B cell (primary cell): ENCODE data around the gene ERBB4. TPM values are rescaled to one million over a fixed set of nuclear protein-coding genes. Genes with fewer than 3 reads are reported as not detected.

Source experiments
- ATAC-seq: fragments of 200-7000 bp; cut with Tn5 transposase; one replicate; pipeline ENCODE4 v1.10.0; 2021; ENCODE audit warnings: low read depth, mild to moderate bottlenecking, moderate number of reproducible peaks, moderate library complexity
- CTCF ChIA-PET: fragments of 350-600 bp; sonication (Branson Sonifier 250); formaldehyde crosslinking; loops from one replicate; lab custom pipeline; 2021; ENCODE audit warnings: antibody characterized with exemption, inconsistent platforms; lab: Charles Lee
- POLR2A ChIA-PET: fragments of 350-600 bp; sonication (Branson Sonifier 250); formaldehyde crosslinking; loops from one replicate; lab custom pipeline; 2021; ENCODE audit warnings: antibody characterized with exemption; lab: Charles Lee
- DNase-seq: peaks from one replicate; pipeline ENCODE4 v3.0.0; 2013
- H2AFZ ChIP-seq: 2 replicates; pipeline ENCODE4 v1.6.1; 2012; ENCODE audit warnings: mild to moderate bottlenecking, low read depth, low read length; ENCODE audit not compliant: insufficient read depth, poor library complexity, severe bottlenecking
- H3K27ac ChIP-seq, 2 donors: 1 replicate in 1 of 2; 2 replicates in 1 of 2; pipeline ENCODE4 v1.5.1; 2012 to 2013; ENCODE audit warnings: low read length in 2 of 2, mild to moderate bottlenecking in 2 of 2, moderate library complexity in 1 of 2
- H3K27me3 ChIP-seq, 4 experiments: fragments of 200-600 bp in 1 of 4; sonication (generic) in 1 of 4; replicated peaks in 1 of 4; 1 replicate in 2 of 4; 2 replicates in 2 of 4; pipeline versions ENCODE4 v1.6.1 to v1.7.0; 2013 to 2016; ENCODE audit warnings: low read length in 3 of 4, mild to moderate bottlenecking in 2 of 4, mixed read lengths in 1 of 4, moderate library complexity in 1 of 4; ENCODE audit not compliant: insufficient read depth in 4 of 4, control insufficient read depth in 3 of 4; ENCODE audit errors: control extremely low read depth in 1 of 4
- H3K36me3 ChIP-seq, 2 experiments: replicated peaks in 1 of 2; 1 replicate in 1 of 2; 2 replicates in 1 of 2; pipeline versions ENCODE4 v1.6.1 to v1.7.1; 2013; ENCODE audit warnings: low read length in 1 of 2; ENCODE audit not compliant: insufficient read depth in 2 of 2, control insufficient read depth in 1 of 2; ENCODE audit errors: control extremely low read depth in 1 of 2, extremely low read depth in 1 of 2
- H3K4me1 ChIP-seq, 2 donors: fragments of 200-600 bp in 1 of 2; sonication (generic) in 1 of 2; 1 replicate in 1 of 2; 2 replicates in 1 of 2; pipeline versions ENCODE4 v1.5.1 to v1.6.1; 2013 to 2017; ENCODE audit warnings: low read length in 2 of 2; ENCODE audit not compliant: control insufficient read depth in 2 of 2, insufficient read depth in 2 of 2
- H3K4me2 ChIP-seq: replicated peaks from 2 replicates; pipeline ENCODE3; 2012; ENCODE audit warnings: mild to moderate bottlenecking, low read depth, low read length; ENCODE audit not compliant: poor library complexity, severe bottlenecking
- H3K4me3 ChIP-seq, 5 experiments: fragments of 200-600 bp in 1 of 5; sonication (generic) in 1 of 5; 1 replicate in 3 of 5; 2 replicates in 2 of 5; pipeline versions ENCODE4 v1.5.1 to v1.7.0; 2011 to 2016; ENCODE audit warnings: low read length in 4 of 5, mild to moderate bottlenecking in 4 of 5, low read depth in 2 of 5, control low read depth in 1 of 5, moderate library complexity in 1 of 5; ENCODE audit not compliant: insufficient read depth in 1 of 5; ENCODE audit errors: control extremely low read depth in 1 of 5, extremely low read depth in 1 of 5
- H3K79me2 ChIP-seq: fragments of 200-600 bp; sonication (generic); one replicate; pipeline ENCODE4 v1.6.0; 2016; ENCODE audit warnings: low read length; ENCODE audit not compliant: control insufficient read depth, insufficient read depth
- H3K9ac ChIP-seq: fragments of 200-600 bp; sonication (generic); 2 replicates; pipeline ENCODE4 v1.6.1; 2017; ENCODE audit warnings: mild to moderate bottlenecking, low read length, moderate library complexity
- H3K9me3 ChIP-seq, 3 donors: one replicate each; pipeline versions ENCODE4 v1.6.1 to v1.7.1; 2013; ENCODE audit warnings: low read length in 2 of 3; ENCODE audit not compliant: control insufficient read depth in 2 of 3, insufficient read depth in 1 of 3; ENCODE audit errors: control extremely low read depth in 1 of 3
- H4K20me1 ChIP-seq: 2 replicates; pipeline ENCODE4 v1.6.0; 2012; ENCODE audit warnings: mild to moderate bottlenecking, low read length; ENCODE audit not compliant: insufficient read depth, control insufficient read depth, poor library complexity, severe bottlenecking
- H3K27ac Mint-ChIP-seq: one replicate; pipeline ENCODE4 v1.8.0; 2021; ENCODE audit warnings: mixed read lengths
- H3K27me3 Mint-ChIP-seq: one replicate; pipeline ENCODE4 v1.8.0; 2021; ENCODE audit warnings: mixed read lengths
- H3K4me1 Mint-ChIP-seq: one replicate; pipeline ENCODE4 v1.8.0; 2021; ENCODE audit warnings: mixed read lengths
- H3K4me3 Mint-ChIP-seq: one replicate; pipeline ENCODE4 v1.8.0; 2021; ENCODE audit warnings: mixed read lengths
- H3K9me3 Mint-ChIP-seq: one replicate; pipeline ENCODE4 v1.8.0; 2022; ENCODE audit warnings: mixed read lengths; ENCODE audit not compliant: insufficient read depth
- EZH2 ChIP-seq: IDR thresholded peaks from 2 replicates; pipeline ENCODE4 v1.6.1; 2012; ENCODE audit warnings: borderline replicate concordance, low read depth, mild to moderate bottlenecking, moderate library complexity, low read length; ENCODE audit not compliant: insufficient read depth, poor library complexity, severe bottlenecking
- WGBS: methylation state at CpG from one replicate; pipeline ENCODE4 v1.1.5; 2013; ENCODE audit warnings: missing lambda C conversion rate; ENCODE audit not compliant: insufficient coverage; 5-methylcytosine and 5-hydroxymethylcytosine counted together
- intact Hi-C: fragments of 100-400 bp; cut with micrococcal nuclease; formaldehyde crosslinking; loops from one replicate; pipeline ENCODE4 v1.10.0; 2022
- polyA plus RNA-seq: library from polyadenylated mRNA; depleted of rRNA; stranded (reverse); fragments of >200 nt; gene quantifications from 2 replicates; pipeline ENCODE4 v1.2.3, GENCODE V29; 2012
- total RNA-seq, 2 donors: library from RNA; stranded (reverse); fragments of 120-200 nt in 1 of 2; gene quantifications; 1 replicate in 1 of 2; 2 replicates in 1 of 2; pipeline versions ENCODE4 v1.2.3 to v1.2.4, GENCODE V29; 2013 to 2022
- TF ChIP-seq, protein P1 (sequence below): fragments of 200-600 bp; IDR thresholded peaks from one replicate; pipeline ENCODE4 v1.8.0; 2022; ENCODE audit warnings: antibody characterized with exemption, mild to moderate bottlenecking

The ERBB4 gene
- total and polyA plus RNA-seq, 2 donors (not counting 1 experiment from before 2014, with no cell fraction given): not detected

DNA sequence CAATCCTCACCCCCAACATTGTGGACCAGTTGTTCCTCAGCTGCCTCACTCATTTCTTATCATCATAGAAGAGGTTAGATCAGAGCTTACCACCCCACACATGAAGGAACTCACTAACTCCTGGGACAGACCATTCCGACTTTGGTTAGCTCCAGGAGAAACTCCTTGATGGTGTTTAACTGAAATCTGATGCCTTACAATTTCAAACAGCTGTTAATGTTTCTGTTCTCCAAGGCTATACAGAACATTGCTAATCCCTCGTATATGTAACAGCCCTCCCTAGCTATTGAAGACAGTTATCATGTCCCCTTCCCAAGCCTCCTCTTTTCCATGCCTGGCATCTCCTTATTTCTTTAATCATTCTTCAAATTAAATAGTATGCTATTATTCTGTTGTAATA is 14.8 kb downstream of the ERBB4 start:
- Mint-ChIP-seq H3K4me3 (no peak overlapping the region), H3K27ac (no peak overlapping the region), H3K4me1 (no peaks in the 10 kb centered on the region), H3K9me3 (no peaks in the 10 kb centered on the region), H3K27me3 (no peaks in the 10 kb centered on the region)
- ATAC-seq: no peak
- no peak overlapping the region for H3K4me3 ChIP-seq
- H3K79me2 ChIP-seq: no peaks in the 10 kb centered on the region
- POLR2A ChIA-PET: no interaction called here
- intact Hi-C loops: no loop called here
- no peak overlapping the region for H3K27ac ChIP-seq
- H3K36me3 ChIP-seq: no peaks in the 10 kb centered on the region
- WGBS: 65% methylated on average over 2 of the region's 2 CpGs
- CTCF ChIA-PET: interaction anchor here (1.1 kb wide), 1 partner anchor 44 kb away, joined by 3 read pairs; no protein-coding TSS in a partner anchor
- H3K4me1 ChIP-seq: no peaks in the 10 kb centered on the region
- DNase-seq: no peak
- no peaks in the 10 kb centered on the region for H4K20me1 ChIP-seq
- TF ChIP-seq EZH2: no peak
- TF ChIP-seq, protein P1, sequence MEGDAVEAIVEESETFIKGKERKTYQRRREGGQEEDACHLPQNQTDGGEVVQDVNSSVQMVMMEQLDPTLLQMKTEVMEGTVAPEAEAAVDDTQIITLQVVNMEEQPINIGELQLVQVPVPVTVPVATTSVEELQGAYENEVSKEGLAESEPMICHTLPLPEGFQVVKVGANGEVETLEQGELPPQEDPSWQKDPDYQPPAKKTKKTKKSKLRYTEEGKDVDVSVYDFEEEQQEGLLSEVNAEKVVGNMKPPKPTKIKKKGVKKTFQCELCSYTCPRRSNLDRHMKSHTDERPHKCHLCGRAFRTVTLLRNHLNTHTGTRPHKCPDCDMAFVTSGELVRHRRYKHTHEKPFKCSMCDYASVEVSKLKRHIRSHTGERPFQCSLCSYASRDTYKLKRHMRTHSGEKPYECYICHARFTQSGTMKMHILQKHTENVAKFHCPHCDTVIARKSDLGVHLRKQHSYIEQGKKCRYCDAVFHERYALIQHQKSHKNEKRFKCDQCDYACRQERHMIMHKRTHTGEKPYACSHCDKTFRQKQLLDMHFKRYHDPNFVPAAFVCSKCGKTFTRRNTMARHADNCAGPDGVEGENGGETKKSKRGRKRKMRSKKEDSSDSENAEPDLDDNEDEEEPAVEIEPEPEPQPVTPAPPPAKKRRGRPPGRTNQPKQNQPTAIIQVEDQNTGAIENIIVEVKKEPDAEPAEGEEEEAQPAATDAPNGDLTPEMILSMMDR: no peak
- H3K9me3 ChIP-seq: no peaks in the 10 kb centered on the region
- no peak overlapping the region for H2AFZ ChIP-seq
- H3K4me2 ChIP-seq: no peak overlapping the region
- no peaks in the 10 kb centered on the region for H3K27me3 ChIP-seq
- H3K9ac ChIP-seq: no peak overlapping the region

- H3K79me2 ChIP-seq: no peaks in the 10 kb centered on the region
- Mint-ChIP-seq H3K4me1 (no peaks in the 10 kb centered on the region), H3K4me3 (no peak overlapping the region), H3K27ac (no peak overlapping the region), H3K9me3 (no peaks in the 10 kb centered on the region), H3K27me3 (no peaks in the 10 kb centered on the region)
- H3K4me1 ChIP-seq: no peaks in the 10 kb centered on the region
- H4K20me1 ChIP-seq: no peaks in the 10 kb centered on the region
- no peak overlapping the region for H2AFZ ChIP-seq
- H3K9ac ChIP-seq: no peak overlapping the region
- H3K27ac ChIP-seq: no peak overlapping the region
- H3K36me3 ChIP-seq: no peaks in the 10 kb centered on the region
- TF ChIP-seq, protein P1: no peak
- no peak for TF ChIP-seq EZH2
- ChIA-PET POLR2A (no interaction called here), CTCF (interaction anchor here (1.4 kb wide), 1 partner anchor 12 kb away, joined by 3 read pairs; no protein-coding TSS in a partner anchor)
- H3K4me2 ChIP-seq: no peak overlapping the region
- intact Hi-C loops: no loop called here
- DNase-seq (no peak), ATAC-seq (no peak)
- H3K4me3 ChIP-seq: no peak overlapping the region
- H3K9me3 ChIP-seq: no peaks in the 10 kb centered on the region
- WGBS: no CpG with 5 or more reads among the region's 2 CpGs
- H3K27me3 ChIP-seq: no peaks in the 10 kb centered on the region
These were observed 18.3 kb downstream of the ERBB4 start for GRCh38 chr2:212520340-212520739.
